HG02884 (cell line): ENCODE results near the gene SH3GL3.

ENCODE experiments used
- ATAC-seq: cut with Tn5 transposase; IDR thresholded peaks from one replicate; pipeline ENCODE4 v1.9.1; 2021; ENCODE audit warnings: mild to moderate bottlenecking, moderate library complexity; ENCODE audit not compliant: unreplicated experiment

SH3GL3 gene

DNA sequence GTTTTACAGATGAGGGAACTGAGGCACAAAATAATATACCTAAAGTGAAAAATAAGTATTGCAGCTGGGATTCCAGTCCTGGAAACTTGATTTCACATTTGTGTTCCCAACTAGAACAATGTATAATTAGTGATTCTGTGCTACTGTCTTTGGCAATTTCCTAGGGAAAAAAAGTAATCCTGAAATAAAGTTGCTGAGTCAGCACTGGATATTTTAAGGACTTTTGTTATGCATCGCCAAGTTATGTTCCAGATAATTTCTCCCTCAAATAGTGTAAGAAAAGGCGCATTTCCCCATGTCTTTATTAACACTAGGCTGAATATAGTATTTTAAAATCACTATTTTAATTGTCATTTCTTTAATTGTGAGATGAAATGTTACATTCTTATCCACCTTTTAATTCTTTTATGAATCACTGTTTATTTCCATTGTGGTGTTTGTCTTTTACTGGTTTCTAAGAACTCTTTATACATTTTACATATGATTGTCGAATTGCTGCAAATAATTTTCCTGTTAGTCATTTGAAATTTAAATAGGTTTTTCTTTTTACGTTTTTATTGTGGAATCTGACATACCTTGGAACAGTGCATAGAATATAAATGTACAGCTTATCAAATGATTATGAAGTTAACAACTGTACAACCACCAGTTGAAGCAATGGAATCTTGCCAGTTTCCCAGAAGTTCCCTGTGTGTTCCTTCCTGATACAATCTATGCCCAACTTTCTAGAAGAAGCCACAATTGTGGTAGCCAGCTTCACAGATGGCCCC, 56.6 kb downstream of the SH3GL3 start:
- ATAC-seq = no peak

DNA sequence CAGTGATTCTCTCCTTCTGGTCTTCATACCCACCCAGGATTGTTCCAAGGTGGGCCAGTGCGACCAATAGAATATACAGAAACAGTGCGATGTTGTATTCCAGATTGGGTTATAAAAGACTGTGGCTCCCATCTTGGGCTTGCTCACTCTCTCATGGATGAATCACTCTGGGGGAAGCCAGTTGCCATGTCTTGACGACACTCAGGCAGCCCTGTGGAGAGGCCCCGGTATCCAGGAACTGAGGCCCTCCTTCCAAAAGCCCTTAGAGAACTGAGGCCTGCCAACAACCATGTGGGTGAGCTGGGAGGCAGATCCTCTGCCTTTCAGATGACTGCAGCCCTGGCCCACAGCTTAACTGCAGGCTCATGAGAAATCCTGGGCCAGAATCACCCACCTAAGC, 57.2 kb downstream of the SH3GL3 start:
- no peak for ATAC-seq

DNA sequence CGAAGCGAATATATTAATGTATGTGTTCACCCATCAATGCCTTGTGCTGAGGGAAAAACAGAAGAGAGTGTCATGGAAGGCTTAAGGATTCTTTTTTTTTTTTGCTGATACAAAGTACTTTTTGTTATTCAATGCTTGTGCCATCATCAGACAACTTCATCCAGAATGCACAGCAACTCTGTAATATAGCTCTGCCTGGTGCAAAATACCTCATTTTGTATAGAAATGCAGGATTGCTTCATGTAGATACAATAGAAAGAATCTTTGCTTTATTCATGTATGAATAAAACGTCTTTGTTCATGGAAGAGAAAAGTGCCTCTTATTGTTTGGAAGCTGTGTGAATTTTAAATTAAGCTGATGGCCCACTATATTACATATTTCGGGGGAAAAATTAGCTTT, 62.9 kb downstream of the SH3GL3 start:
- ATAC-seq = no peak

DNA sequence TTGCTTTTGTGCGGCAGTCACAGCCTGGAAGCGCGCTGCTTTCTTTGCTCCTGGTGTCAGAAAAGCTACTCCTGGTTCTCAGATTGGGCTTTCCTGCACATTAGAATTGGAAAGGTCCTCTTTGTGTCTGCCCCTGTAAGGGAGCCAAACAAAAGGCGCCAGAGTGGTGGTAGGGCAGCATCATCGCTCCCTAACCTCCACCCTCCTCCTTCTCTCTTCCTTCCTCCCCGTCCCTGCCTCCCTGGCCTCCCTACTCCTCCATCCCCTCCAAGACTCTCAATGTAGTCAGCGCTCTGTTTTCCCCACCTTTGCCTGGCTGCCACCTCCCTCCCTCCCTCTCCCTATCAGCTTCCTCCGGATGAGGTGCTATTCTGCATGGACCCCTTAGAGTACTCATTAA, 65.3 kb downstream of the SH3GL3 start:
- no peak for ATAC-seq

DNA sequence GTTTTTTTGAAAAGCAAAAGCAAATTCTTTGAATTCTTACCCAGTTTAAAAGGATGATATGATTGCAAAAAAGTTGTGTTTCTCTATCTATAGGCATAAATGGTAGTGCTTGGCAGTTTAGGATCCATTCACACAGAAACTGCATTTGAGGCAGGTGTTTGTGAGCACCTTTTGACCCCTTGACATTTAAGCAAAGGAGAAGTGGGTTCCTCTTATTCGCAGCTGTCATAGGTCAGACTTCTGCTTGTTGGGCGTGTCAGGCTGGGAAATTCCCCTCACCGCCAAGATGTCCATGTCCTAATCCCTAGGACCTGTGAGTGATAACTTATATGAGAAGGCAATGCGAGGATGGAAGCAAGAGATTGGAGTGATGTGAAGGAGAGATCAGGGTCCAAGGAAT, 67.4 kb downstream of the SH3GL3 start:
- ATAC-seq = no peak

DNA sequence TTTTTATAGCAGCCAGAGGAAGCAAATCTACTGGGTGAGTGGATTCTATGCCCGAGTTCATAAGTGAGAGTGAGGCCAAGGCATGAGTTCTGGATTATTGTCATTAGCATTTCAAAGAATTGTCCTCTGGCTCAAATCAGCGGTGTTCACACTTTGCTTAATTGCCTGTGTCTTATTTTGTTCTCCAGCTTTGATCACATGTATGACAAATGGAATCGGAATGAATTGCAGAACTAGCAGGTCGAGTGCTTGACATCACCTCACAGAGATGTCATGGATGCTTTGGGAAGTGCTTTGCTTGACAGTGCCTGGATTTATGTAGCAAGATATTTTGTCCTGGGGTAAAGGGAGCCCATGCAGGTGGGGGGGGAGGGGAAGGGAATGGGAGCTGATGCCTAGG, 68.0 kb downstream of the SH3GL3 start:
- ATAC-seq = no peak

DNA sequence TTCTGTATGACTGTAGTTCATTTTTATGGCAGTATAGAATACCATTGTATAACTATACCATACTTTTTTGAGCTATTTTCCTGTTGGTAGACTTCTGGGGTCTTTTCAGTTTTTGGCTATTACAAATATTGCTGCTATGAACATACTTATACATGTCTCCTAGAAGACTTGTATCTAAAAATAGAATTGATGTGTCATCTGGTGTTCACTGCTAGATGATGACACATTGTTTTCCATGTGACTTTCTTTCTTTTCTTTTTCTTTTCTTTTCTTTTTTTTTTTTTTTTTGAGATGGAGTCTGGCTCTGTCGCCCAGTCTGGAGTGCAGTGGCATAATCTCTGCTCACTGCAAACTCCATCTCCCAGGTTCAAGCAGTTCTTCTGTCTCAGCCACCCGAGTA, 69.8 kb downstream of the SH3GL3 start:
- no peak for ATAC-seq

DNA sequence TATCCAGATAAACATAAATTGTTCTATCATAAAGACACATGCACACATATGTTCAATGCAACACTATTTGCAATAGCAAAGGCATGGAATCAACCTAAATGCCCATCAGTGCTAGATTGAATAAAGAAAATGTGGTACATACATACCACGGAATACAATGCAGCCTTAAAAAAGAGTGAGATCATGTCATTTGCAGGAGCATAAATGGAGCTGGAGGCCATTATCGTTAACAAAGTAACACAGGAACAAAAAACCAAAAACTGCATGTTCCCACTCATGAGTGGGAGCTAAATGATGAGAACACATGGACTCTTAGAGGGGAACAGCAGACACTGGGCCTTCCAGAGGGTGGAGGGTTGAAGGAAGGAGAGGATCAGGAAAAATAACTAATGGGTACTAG, 79.2 kb downstream of the SH3GL3 start:
- ATAC-seq = no peak

DNA sequence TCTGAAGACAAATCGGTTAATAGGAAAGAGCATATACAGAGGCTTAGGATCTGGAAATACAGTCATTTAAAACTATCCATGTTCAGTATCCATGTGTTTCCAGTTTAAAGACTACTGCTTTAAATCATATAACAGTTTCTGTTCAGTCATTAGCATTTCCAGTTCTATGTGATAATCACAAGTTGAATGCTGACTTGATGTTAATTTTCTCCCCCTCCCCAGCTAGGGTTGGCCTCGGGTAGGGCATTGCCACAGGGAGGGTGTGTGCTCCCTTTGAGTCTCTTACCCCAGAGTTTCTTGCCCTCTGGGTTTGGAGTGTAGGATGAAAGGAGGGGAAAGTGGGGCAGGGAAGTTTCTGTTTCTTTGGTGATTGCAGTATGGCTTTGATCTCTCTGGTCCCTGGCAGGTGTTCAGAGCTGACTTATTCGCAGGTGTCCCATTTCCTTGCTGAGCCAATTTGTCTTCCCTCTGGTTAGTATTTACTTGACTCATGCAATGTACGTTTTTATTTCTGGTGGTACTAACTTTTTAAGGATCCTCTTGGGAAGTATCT, 86.3 kb downstream of the SH3GL3 start:
- no peak for ATAC-seq

DNA sequence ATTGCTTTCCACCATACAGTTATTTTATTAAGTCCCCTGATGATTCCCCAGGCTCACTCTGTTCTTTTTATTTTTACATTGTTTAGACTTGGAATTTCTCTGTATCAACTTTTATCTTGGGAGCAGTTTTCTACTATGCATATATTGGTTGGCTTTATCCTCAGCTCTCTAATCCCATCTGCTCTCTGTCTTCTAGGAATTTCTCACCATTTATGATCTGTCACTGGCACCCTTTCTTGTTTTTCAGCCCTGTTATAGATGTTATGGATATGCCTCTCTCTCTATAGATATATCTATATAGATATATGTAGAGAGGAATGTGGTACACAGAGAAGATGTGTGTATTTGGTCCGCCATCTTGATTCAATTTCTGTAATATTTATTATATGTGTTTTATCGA, 90.5 kb downstream of the SH3GL3 start:
- no peak for ATAC-seq

DNA sequence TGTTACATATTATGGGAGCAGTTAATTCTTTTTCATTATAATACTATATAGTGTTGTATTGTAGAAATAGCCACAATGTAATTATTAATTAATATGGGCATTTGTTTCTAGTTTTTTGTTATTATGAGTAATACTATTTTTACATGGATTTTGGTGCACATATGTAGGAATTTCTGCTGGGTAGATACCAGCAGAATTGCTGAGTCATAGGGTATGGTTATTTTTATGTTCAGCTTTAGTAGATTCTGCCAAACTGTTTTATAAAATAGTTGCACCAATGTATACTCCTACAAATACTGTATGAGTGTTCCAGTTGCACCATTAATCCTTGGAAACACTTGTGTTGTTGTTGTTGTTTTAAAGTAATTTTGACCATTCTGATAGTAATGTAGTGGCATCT, 91.5 kb downstream of the SH3GL3 start:
- no peak for ATAC-seq

DNA sequence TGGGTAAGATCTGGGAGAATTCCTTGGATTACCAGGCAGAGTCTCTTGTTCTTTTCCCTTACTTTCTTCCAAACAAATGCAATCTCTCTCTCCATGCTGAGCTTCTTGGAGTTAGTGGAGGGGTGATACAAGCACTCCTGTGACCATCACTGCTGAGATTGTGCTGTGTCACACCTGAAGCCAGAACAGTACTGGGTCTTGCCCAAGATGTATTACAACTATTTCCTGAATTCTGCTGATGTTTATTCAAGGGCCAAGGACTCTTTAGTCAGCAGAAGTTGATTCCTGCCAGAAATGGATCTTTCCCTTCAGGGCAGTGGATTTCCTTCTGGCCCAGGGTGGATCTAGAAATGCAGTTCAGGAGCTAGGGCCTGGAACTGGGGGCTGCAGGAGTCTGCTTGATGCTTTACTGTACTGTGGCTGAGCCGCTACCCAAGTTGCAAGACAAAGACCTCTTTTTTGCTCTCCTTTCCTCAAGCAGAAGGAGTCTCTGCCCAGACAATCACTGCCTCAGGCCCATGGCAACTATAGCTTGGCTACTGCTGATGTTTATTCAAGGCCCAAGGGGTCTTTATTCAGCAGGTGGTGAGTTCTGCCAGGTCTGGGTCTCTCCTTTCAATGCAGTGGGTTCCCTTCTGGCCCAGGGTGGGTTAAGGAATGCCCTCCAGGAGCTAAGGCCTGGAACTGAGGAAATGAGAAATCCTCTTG, 98.8 kb downstream of the SH3GL3 start:
- ATAC-seq = no peak

DNA sequence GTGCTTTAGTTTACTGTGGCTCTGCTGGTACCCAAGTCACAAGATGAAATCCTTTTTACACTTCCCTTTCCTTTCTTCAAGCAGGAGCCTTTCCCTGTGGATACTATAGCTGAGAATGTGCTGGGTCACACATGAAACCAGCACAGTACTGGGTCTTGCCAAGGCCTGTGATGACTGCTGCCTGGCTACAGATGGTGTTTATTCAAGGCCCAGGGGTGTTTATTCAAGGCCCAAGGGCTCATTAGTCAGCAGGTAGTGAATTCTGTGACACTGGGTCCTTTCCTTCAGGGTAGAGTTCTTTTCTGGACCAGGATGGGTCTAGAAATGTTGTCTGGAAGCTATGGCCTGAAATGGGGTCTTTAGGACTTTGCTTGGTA, 99.4 kb downstream of the SH3GL3 start:
- ATAC-seq = no peak

DNA sequence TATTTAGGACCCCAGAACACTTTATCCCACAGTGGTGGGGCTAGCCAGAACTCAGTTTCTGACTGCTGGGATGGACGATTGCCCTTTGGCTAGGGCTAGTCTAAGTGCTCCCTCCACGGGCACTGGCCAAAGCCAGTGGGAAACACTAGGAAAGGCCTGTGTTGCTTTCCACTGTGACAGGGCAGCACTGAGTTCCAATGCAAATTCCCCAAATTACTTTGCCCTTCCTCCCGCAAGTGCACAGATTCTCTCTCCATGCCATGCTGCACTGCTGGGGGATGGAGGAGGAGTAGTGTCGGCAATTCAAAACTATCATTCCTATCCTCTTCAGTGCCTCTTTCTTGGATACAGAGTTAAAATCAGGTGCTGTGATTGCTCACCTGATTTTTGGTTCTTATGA, 100.0 kb downstream of the SH3GL3 start:
- no peak for ATAC-seq

DNA sequence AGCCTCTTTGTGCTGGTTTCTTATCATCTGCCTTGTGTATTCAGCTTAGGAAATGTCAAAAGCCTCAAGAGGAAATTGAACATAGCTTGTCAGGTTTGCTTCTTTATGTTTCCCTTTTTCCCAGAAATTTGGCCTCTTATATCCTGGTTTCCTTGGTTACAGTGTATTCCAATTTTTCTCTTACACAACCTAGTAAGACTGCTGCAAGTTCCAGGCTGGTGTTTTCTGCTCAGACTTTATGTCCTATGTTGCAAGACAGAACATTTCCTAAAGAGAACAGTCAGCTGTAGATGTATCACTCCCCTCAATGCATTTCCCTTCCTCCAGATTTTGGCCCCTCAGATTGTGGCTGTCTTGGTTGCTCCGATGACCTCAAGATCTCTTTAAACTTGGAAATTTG, 102.5 kb downstream of the SH3GL3 start:
- ATAC-seq = no peak

DNA sequence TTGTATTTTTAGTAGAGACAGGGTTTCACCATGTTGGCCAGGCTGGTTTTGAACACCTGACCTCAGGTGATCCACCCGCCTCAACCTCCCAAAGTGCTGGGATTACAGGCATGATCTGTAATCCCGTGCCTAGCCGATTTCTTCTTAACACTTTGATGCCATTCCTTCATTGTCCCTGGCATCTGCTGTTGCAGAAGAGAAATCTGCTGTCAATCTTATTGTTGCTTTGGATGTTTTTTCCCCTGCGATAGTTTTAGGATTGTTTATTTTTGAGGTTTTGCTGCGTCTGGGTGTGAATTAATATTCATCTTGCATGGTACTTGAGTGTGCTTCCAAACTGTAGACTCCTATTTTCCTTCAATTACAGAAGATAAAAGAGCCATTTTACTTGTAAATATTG, 107.4 kb downstream of the SH3GL3 start:
- no peak for ATAC-seq

DNA sequence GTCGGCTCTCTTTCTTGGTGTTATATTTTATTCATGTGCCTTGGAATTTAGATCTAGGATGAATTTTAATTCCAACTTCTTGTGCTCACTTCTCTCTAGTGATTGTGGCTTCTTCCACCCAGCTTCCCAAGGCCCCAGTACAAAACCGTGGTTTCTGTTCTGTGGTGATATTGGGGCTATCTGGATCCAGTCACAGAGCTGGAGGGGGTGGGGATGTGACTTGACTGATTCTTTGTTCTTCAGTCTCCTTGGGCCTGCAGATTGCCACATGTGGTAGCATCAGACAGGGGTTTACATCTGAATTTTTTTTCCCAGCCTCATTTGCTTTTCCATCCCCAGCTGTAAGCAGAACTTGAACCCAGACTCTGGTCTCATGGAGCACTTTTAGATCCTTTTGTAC, 108.2 kb downstream of the SH3GL3 start:
- no peak for ATAC-seq

DNA sequence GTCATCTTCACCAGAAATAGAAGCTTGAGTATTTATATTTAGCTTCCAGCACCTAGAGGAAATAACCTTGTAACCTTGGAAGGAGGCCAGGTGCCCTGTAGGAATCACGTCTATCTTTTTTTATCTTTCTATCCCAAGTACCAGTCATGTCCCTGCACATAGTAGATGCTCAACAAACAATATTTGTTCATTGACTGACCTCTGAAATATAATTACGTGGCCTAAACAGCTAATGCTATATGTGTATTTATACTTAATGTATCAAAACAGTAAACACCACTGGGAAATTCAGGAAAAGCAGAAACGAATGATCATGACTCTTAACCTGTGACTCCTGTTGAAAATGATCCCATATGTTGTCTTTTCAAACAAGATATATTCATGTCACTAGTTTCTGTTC, 108.9 kb downstream of the SH3GL3 start:
- no peak for ATAC-seq

DNA sequence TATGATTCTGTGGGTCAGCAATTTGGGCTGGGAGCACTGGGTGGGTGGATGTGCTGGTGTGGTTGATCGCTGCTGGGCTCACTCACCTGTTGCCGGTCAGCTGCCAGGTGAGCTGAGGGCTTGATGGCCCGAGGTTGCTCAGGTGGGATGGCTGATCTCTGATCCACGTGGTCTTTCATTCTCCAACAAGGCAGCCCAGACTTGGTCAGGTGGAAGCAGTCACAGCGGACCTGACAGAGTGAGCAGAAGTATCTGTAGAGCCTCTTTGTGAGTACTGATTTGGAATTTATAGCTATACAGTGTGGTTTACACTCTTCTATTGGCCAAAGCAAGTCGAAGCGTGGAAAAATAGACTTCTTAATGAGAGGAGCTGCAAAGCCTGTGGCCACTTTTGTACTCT, 109.6 kb downstream of the SH3GL3 start:
- no peak for ATAC-seq

DNA sequence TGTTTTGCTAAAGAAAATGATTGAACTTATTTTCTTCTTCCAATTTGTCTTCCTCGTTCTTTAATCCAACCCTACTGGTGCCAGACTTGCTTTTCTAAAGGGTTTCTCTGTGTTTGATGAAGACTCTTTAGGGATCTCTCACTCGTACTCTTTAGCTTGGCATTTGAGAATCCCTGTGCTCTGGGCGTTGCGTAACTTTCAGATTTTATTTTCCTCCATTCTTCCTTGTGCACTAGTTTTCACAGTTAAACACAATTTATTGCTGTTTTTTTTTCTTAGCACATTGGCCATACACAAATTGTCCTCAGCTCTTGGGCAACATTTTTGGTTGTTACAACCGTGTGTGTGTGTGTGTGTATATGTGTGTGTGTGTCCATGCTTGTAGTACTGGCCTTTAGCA, 111.0 kb downstream of the SH3GL3 start:
- ATAC-seq = no peak

DNA sequence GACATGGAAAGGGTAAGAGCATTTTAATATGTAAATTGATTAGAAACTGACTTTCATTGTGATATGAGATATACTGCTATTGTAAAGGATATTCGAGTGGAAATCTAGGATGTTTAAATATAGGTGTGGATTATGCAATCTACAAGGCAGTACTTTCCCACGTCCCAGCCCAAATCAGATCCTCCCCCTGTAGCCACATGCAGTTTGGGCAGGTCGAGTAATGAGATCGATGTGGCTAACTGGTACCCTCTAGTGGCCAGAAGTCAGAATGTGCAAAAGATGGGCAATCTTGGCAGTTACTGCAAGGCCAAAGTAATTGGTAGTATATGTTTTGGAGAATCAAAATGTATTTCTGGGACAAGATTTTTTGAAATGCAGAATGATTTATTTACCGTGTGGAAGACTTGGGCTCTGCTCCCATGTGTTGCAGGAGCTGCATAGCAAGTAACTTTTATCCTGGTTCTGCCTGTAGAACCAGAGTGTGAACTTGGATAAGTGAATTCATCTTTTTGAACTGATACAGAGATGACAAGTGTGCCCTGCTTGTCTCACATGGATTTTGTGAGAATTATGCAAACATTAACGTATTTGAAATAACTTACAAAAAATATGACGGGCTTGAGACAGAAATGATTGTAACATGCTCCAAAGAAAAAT, 112.3 kb downstream of the SH3GL3 start:
- no peak for ATAC-seq

DNA sequence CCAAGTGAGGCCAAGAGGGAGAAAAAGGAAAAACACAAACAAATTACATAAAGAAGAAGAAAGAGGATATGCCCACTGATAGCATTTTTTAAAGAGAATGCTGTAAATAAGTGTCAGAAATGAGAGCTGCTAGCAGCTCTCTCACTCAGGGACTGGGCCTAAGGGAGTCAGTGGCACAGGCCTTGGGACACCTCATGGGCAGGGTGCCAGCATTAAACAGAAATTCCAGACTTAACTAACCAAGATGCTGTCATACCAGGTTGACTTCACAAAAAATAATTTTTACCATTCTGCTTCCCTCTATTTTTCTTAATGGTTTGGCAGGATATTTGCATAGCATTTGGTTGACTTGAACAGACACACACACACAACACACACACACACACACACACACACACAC, 114.5 kb downstream of the SH3GL3 start:
- no peak for ATAC-seq
